Kidney glomerular epithelial cell (primary cell): ENCODE data around the gene CHRNA1.
"Not testable (repeated sequence)": the region's sequence is repeated elsewhere in the genome, so short reads cannot be mapped to it uniquely, and the experiment has no call there.

Experiments
- DNase-seq: peaks from one replicate; lab custom pipeline; 2025; lab: John Stamatoyannopoulos, UW

Gene CHRNA1

DNA sequence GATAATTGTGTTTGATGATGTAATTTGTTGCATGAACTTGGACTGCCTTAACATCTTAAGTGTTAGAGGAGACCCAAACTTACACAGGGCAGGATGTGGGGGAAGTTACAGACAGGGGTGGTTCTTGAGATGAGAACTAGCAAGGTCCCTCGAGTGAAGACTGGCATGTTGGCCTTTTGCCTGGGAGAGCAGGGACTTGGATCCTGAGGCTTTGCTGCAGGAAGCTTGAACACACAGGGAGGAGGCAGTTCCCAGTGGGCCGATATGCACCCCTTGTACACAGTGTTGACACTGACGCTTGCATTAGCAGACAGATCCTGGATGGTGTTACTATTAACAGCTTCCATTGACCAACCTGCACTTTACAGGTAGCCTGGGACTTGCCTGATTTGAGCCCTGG is 47.5 kb downstream of the CHRNA1 start:
- no peak for DNase-seq

- DNase-seq: no peak
Observed at GRCh38 chr2:174713686-174714085, 50.6 kb downstream of the CHRNA1 start.

DNA sequence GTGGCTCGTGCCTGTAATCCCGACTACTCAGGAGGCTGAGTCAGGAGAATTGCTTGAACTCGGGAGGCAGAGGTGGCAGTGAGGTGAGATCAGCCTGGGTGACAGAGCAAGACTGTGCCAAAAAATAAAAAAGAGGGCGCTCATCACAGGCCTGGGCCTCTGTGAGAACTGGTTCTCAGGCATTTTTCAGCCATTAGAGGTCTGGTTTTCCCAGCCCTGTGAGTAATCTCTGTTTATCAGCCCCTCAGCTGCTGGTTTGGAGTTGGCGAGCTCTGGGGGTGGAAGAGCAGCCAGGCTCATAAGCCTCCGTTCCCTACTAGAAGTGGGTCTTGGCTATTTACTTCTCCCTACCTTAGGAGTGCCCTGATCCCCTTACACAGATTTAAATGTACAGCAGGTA is 53.1 kb downstream of the CHRNA1 start:
- no peak for DNase-seq

- not testable (repeated sequence) for DNase-seq
Observed at GRCh38 chr2:174709416-174710004, 54.8 kb downstream of the CHRNA1 start.

- DNase-seq: no peak
Observed at GRCh38 chr2:174708713-174709112, 55.6 kb downstream of the CHRNA1 start.

GRCh38 chr2:174705321-174705720 is 59.0 kb downstream of the CHRNA1 start:
- no peak for DNase-seq

GRCh38 chr2:174704642-174705041 is 59.6 kb downstream of the CHRNA1 start:
- DNase-seq: no peak

DNA sequence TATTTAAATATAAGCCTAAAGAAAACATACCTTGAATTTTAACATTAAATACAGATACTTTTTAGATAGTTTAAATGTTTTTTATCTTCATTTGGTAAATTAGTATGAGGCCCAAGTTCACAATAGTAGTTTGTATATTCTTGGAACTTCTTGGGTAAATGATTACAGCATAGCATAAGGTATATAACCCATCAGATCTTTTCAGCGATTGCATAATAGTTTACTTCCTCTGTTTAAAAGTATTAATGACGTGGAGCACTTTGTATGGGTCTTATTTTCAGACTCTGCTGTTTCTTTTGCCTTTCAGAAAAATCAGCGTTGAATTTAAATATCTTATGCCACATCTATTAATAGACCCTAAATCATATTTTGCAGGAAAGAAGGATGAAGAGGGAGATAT is 60.2 kb downstream of the CHRNA1 start:
- DNase-seq: no peak

DNA sequence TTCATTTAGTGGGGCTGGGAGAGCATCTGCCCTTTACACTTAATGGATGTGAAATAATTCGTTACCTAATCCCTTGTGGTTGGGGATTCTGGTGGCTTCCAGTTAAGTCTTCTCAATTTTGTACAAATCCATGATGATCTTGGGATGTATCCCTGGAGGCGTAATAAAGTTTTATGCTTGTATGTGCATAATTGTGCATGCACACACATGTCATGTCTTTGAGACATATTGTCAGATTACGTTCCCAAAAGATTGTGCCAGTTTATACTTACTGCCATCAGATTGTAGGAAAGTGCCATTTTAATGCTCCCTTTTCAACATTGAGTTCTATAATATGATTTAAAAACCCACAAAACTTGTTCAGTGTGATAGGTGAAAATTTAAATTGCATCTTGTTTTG is 60.8 kb downstream of the CHRNA1 start:
- DNase-seq: no peak

- DNase-seq: no peak
Observed at GRCh38 chr2:174702541-174702940, 61.7 kb downstream of the CHRNA1 start.

- peak; percentile 56 for DNase-seq
Observed at GRCh38 chr2:174699993-174700766, 64.1 kb downstream of the CHRNA1 start.
